HG02884 (cell line): ENCODE results near the gene VDR.

Experiments used
- ATAC-seq: cut with Tn5 transposase; IDR thresholded peaks from one replicate; pipeline ENCODE4 v1.9.1; 2021; ENCODE audit warnings: mild to moderate bottlenecking, moderate library complexity; ENCODE audit not compliant: unreplicated experiment

The VDR gene

GRCh38 chr12:47896022-47896421 lies 8.8 kb downstream of the VDR start:
- ATAC-seq = no peak

- ATAC-seq = no peak
Observed at GRCh38 chr12:47894652-47895051, 10.1 kb downstream of the VDR start.

GRCh38 chr12:47894068-47894467 lies 10.7 kb downstream of the VDR start:
- ATAC-seq = no peak

- no peak for ATAC-seq
Observed at GRCh38 chr12:47892819-47893218, 12.0 kb downstream of the VDR start.

- ATAC-seq = no peak
Observed at GRCh38 chr12:47891356-47891755, 13.4 kb downstream of the VDR start.

GRCh38 chr12:47889040-47889439 lies 15.8 kb downstream of the VDR start:
- no peak for ATAC-seq

GRCh38 chr12:47888153-47888819 lies 16.5 kb downstream of the VDR start:
- ATAC-seq = no peak

- no peak for ATAC-seq
Observed at GRCh38 chr12:47887529-47887928, 17.3 kb downstream of the VDR start.

GRCh38 chr12:47886510-47887240 lies 18.1 kb downstream of the VDR start:
- ATAC-seq = no peak

GRCh38 chr12:47885566-47885965 lies 19.2 kb downstream of the VDR start:
- ATAC-seq = no peak

GRCh38 chr12:47885012-47885501 lies 19.7 kb downstream of the VDR start:
- ATAC-seq = peak; percentile 42

GRCh38 chr12:47884501-47884900 lies 20.3 kb downstream of the VDR start:
- no peak for ATAC-seq

GRCh38 chr12:47883663-47884195 lies 21.1 kb downstream of the VDR start:
- ATAC-seq = no peak

GRCh38 chr12:47882781-47883546 lies 21.8 kb downstream of the VDR start:
- peak; percentile 62 for ATAC-seq

- no peak for ATAC-seq
Observed at GRCh38 chr12:47881826-47882427, 22.9 kb downstream of the VDR start.

GRCh38 chr12:47881051-47881450 lies 23.7 kb downstream of the VDR start:
- no peak for ATAC-seq

GRCh38 chr12:47878918-47879481 lies 25.8 kb downstream of the VDR start:
- no peak for ATAC-seq

GRCh38 chr12:47878293-47878917 lies 26.4 kb downstream of the VDR start:
- no peak for ATAC-seq

GRCh38 chr12:47877081-47877480 lies 27.7 kb downstream of the VDR start:
- no peak for ATAC-seq

- ATAC-seq = no peak
Observed at GRCh38 chr12:47876440-47876960, 28.3 kb downstream of the VDR start.
